Measurements from ENCODE around the gene ASCL5.
"Not testable (repeated sequence)": the region's sequence is repeated elsewhere in the genome, so short reads cannot be mapped to it uniquely, and the experiment has no call there.

Gene ASCL5, protein sequence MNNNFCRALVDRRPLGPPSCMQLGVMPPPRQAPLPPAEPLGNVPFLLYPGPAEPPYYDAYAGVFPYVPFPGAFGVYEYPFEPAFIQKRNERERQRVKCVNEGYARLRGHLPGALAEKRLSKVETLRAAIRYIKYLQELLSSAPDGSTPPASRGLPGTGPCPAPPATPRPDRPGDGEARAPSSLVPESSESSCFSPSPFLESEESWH

DNA sequence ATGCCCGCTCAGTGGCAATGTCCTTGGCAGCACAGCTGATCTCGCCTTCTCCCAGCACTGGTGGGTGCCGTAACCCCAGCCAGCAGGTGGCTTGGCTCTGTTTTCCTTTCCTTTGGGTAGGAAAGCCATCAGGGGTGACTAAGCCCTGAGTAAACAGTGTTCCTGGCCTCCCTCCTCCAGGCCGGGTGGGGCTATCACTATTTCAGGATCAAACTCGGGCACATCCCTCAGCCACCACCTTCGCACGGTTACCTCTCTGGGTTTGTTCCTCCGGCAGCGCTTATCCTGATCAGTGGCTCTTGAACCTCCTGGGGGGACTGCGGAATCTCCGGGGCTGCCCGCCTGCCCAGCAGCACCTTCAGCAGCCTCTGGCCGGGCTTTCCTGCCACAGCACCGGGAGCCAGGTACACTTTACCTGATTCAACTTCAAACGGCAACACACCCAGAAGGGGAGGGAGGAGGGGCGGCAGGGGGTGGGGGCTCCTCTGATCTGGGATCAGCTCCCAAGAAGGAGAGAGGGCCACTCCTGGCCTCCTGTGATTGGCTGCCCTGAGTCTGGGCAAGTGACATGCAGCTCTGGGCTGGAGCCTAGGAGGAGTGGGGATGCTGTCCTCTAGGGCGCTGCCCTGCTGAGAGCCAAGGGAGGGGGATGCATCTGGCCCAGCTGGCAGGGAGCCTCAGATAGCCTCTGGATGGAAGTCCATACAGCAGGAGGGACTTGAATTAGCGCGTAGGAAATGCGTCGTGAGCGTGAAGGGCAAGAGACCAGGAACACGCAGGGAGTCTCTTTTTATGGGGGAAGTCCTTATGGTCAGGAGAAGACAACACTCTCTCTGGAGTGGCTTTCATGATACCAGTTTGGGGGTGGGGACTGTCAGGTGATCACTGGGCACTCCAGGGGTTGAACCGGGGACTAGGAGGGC lies at the start of gene ASCL5:
TSS of gene ASCL5 (minus strand) at position 353 of the 923 bp plus-strand sequence. CDS start 11,812 bp downstream, outside the sequence.
- no peak for DNase-seq

DNA sequence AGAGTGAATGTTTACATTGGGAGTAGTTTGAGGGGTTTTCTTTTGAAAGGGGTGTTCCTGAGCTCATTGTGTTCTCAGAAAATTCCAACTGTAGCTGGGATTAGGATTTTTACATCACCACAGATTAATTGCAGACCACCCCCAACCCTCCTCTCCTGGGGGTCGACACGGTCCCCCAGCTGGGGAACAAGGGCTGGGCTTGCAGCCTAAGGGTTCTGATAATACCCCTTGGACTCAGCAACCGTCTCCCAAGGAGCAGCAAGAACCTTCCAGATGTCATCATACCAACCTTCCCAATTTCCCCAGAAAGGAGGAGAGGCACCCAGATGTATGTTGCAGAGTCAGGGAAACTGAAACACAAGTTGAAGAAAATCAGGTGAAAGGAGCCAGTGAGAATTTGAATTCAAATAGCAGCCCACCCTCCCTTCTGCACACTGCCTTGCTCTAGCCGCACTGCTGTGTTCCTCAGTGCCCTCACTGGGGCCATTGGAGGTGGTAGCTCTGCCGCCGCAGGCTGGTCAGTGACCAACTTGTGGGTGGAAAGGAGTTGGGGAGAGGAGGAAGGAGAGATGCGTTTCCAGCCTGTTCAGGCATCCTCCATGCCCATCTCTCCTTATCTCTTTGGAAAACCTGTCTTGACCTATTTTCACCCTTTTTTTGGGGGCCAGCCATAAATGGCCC lies 49.0 kb upstream of the ASCL5 start:
- DNase-seq: no peak

DNA sequence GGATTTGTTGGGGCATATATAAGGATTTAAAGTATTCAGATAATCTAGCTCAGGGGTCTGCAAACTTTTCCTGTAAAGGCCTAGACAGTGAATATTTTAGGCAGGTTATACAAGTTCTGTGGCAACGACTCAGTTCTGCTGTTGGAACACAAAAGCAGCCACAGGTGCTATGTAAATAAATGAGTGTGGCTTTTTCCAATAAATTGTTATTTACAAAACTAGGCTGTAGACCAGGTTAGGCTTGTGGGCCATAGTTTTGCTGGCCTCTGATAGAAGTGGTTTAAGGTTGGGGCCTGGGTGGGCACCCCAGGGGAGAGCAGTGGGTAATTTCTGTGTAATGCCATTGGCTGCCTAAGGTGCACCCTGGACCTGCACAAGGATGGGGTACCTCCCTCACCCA lies 46.8 kb upstream of the ASCL5 start:
- DNase-seq: no peak

DNA sequence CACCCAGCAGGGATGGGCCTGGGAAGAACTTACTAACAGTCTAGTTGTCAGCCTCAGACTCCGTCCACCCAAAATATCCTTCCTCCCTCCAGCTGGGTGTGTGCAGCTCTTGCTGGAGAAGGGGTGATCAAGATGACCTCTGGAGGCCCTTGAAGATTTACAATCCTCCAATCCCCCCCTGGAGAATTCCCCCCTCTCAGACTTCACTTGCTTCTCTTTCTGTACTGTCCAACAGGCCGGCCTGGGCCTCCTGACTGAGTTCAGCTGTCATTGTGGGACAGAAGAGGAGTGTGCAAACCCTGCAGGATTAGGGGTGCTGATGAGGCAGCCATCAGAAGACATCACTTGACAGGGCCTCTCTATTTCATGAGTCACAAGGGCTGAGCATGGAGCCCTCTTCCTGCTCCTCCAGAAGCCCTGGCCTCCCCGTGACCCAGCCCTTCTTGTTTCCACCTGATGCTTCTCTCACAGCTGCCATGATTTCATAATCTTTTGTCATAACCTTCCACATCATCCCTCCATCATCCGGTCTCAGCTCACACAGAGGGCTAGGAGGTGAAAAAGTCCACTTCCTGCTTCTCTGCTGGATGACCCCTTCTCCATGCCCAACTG lies 46.1 kb upstream of the ASCL5 start:
- DNase-seq: peak; percentile 62

DNA sequence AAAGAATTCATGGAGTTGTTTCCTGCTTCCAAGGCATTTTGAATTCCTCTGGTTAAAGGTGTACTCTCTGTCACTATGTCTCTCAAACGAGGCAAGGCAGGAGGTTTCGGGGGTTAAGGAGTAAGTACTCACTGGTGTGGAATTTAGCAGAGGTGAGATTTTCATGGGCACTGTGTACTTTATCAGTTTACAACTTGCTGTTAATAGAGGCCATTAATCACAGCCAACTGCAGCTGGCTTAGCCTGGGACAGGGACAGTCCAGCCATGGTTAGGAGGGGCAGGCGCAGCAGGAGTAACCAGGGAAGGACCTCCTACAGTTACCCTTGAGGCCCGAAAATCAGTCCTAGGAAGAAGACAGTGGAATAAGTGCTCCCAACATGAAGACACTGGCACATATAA lies 45.3 kb upstream of the ASCL5 start:
- DNase-seq: no peak

DNA sequence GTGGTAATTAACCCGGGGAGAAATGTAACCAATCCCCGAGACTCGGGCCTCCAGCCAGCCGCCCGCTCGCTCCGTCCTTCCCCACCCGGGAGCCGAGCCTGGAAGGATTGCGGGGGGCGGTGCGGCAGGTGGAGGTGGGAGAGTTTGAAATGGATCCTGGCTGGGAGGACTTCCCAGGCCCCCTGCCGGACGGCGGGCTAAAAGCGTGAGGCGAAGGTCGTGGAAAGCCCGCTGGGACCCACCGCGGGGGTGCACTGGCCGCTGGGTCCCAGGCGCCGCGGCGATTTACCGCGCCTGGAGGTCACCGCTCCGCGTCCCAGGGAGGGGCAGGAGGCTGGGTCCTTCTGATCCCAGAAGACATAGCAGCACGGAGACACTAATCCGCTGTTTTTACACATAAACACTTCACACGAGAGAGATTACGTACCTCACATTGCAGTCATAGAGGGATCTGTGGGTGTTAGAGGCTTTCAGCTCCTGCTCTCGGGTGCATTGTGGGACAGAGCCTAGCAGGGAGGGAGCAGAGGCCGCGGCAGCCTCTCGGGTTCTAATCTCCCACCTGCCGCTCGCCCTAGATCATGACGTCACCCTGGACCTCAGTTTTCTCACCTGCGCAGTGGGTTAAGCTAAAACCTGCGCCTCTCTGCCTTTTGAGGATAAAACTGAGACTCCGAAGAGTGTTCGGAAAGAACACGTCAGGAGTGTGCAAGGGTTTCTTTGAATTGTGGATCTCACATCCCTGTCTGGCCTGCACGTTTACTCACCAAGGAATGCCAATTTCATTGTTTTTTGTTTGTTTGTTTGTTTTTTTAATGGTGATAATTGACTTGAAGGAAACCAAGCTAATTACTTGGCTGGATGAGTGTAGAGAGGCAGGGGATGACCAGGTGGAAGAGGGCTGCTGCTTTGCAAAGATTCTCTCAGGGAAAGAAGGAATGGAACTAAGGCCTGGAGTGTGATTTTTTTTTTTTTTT lies 44.4 kb upstream of the ASCL5 start:
- no peak for DNase-seq

DNA sequence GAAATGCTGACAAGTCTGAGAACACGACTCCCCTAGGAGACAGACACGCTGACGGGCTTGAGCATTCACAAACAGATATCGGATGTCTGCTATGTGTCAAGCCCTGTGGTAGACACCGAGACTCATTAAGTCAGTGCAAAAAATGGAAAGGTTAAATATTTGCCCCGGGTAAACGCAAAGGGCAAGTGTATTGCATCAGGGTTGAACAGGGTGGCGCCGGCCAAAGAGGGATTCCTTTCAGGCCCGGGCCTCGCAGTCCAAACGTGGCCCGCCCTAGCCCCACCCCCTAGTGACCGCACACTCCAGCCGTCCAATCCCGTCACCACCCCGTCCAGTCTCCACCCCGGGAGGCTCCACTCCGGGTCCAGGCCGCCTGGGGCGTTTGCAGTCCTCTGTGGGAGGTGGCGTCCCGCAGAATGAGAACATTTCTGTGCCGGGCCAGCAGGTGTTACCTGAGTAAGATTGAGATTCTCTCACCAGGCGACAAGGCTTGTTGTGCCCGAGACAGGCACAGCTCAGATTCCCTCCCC lies 43.6 kb upstream of the ASCL5 start:
- no peak for DNase-seq

DNA sequence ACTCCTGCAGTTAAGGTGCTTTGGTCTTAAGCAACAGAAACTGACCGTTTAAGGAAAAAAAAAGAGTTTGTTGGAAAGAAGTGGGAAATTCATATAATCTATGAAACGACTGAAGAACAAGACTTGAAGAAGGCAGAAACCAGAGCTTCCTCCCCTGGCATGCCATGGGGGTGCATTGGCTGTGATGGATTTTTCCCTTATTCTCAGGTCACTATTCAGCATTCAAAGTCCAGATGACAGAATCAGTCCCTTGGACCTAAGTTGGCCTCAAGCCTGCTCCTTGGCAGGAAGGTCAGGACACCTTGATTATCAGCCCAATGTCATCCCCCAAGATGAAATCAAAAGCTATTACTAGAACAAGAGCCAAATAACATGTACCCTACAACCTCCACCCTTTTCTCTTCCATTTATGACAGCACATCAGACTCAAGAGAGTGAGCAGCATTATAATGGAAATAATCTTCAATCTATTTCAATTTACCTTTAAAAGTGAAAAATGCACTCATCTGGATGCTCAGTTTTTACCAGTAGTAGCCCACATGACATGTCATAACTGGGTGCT lies 43.1 kb upstream of the ASCL5 start:
- no peak for DNase-seq

DNA sequence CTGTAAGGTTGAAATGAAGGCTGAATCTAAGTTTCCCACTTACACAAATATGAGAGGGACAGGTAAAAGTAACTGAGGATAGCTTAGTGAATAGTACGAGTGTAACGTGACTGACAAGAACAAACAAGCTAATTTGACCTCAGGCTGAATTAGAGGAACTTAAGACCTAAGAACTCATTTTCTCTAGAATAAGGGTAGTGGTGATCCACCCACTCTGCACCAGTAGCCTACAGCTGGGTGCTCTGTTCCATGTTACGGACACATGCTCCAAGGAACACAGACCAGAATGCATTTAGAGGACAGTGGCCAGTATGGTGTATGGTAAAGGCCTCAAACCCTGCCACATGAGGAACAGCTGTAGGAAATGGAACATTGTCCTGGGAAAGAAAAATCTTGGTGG lies 42.2 kb upstream of the ASCL5 start:
- no peak for DNase-seq

DNA sequence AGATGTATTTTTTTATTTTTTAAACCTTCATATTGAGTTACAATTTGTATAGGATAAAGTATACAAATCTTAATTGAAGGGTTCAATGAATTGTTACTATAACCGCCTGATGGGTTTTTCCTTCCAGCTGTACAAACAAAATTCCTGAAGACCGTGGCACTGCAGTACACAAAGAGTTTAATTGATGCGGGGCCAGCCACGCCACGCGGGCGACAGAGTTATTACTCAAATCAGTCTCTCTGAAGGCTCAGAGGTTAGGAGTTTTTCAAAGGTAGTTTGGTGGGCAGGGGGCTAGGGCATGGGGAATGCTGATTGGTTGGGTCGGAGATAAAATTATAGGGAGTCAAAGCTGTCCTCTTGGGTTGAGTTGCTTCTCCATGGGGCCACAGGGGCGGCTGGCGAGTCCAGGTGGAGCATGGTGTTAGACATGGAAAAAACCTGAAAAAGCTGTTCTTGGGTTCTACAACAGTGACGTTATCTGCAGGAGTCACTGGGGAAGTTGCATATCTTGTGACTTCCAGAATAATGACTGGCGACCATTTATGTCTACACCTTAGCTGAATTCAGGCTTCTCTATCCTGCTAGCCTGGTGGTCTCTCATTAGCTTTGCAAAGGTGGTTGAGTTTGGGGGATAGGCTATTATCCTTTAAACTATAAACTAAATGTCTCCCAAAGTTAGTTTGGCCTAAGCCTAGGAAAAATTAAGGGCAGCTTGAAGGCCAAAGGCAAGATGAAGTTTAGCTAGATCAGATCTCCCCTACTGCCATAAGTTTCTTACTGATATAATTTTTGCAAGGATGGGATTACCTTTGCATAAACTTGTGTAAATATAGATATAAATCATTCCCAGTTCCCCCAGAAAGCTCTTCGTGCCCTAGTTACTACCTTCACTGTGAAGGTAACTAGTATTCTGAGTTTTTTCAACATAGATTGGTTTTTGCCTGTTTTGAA lies 40.3 kb upstream of the ASCL5 start:
- DNase-seq: no peak

DNA sequence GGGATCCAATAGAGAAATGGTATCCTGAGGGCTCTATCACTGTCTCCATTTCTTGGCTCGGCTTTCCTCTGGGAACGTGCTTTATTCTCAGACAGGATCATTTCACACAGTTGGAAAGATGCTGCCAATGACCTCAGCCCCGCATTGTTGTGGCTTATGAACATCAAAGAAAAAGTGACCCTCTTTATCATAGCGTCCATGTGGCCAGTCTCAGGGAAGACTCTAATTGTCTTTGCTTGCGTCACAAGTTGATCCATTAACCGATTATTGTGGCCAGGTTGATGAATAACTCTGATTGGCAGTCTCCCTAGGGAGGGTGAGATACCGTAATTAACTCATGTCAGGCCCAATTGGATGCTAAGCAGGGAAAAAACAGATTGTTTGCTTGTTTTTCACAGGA lies 37.7 kb upstream of the ASCL5 start:
- no peak for DNase-seq

DNA sequence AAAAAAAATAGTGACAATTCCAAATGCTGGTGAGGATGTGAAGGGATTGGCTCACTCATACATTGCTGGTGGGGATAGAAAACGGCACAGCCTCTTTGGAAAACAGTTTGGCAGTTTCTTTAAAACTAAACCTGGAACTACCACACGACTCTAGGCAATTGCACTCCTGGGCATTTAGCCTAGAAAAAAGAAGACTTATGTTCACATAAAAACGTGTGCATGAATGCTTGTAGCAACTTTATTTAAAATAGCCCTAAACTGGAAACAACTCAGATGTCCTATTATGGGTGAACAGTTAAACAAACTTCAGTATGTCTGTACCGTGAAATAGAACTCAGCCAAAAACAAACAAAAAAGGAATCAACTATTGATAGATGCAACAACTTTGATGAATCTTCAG lies 36.7 kb upstream of the ASCL5 start:
- no peak for DNase-seq

DNA sequence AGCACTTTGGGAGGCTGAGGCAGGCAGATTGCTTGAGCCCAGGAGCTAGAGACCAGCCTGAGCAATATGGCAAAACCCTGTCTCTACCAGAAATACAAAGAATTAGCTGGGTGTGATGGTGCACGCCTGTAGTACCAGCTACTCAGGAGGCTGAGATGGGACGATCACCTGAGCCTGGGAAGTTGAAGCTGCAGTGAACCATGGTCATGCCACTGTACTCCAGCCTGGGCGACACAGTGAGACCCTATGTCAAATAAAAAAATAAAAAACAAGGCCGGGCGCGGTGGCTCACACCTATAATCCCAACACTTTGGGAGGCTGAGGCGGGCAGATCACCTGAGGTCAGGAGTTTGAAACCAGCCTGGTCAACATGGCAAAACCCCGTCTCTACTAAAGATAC lies 36.1 kb upstream of the ASCL5 start:
- not testable (repeated sequence) for DNase-seq

DNA sequence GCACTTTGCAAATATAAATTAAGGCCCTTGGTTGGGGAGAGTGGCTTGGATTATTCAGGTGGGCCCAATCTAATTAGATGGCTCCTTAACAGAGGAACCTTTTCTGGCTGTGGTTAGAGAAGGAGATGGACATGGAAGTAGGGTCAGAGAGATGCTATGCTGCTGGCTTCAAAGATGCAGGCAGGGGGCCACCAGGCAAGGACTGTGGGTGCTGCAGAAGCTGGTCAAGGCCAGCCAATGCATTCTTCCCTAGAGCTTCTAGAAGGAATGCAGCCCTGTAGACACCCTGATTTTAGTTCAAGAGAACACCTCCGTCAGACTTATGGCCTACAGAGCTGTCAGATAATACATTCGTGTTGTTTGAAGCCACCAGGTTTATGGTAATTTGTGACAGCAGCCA lies 31.0 kb upstream of the ASCL5 start:
- no peak for DNase-seq

DNA sequence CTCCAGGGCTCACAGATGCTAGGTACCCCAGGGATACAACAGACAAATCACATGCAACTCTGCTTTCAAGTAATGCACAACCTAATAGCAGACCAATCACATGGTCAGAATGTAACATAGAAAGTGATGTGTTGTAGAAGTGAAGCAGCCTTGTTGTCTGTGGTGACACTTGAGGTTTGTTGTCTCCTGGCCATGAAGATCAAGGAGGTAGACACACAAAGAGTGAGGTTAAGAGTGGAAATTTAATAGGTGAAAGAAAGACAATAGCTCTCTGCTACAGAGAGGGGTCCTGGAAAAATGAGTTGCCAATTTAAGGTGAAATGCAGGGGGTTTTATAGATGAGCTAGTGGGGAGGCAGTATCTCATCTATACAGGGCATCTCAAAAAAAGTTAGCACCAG lies 29.8 kb upstream of the ASCL5 start:
- DNase-seq: no peak

DNA sequence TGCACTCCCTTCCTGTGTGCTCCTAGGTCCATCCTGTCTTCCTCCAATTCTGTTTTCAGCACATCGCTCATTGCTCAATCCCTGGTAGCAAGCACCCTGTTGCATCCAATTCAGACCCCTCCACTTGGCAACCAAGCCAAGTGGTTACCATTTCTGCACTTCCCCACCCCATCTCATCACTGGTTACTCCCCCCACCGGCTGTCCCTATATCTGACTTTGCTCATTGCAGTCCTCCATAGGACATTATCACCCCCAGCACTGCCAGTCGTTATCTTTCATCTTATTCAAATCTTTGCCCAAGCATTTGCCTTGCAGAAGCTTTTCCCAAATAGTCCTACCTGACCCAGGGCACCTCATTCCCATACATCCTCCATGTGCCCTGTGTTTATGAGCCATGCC lies 29.4 kb upstream of the ASCL5 start:
- no peak for DNase-seq

DNA sequence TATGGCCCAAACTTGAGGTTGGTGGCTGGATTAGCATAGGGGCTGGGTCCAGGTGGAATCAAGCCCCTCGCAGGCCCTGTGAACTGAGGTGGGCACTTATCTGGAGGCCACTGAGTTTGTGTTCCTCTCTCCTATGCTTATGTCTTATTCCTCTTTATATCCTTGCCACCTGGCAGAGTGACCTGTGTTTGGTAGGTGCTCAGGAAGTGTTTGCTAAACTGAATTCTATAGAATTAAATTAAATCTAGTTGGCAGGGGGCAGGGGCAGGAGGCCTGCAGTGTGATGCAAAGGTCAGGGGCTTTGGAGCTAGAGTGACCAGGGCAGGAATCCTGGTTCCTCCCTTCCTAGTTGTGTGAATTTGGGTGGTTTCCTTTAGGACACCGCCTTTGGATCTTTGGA lies 28.4 kb upstream of the ASCL5 start:
- no peak for DNase-seq

DNA sequence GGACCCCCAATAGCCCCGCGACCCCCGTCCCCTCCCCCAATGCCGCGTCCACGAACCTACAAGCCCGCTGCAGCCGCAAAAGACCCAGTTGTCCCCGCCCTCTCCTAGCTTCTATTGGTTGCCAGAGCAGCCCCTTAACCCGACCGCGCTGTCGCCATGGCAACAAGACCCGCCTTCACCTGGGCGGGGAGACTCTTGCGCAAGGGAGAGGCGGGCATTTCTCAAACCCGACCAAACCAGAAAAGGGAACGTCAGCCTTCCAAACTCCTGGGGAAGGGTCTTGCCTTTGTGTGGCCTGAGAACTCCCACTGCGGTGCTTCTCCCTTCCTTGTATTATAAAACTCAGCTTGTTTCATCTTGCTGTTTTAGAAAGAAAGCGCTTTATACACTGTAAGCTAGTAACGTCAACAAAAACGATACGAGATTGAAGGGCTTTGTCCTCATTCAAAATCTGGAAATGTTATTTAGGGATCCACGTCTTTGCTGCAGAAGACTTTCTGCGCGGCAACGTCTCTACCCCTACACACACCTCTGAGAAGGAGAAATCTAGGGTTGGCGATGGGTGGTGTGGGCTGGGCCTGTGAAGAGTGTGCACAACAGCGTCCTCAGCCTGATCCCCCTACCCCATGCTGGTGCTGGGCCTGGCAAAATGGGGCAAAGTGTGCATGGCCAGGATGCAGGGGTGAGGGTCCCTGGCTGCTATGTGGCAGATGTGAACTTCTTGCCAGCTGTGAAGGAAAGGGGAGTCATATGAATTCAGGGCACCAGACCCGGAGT lies 27.6 kb upstream of the ASCL5 start, which contains the start of gene TMEM9:
TSS of gene TMEM9 (minus strand) at position 86 of the 777 bp plus-strand sequence. CDS start 551 bp downstream, outside the sequence.
- peak; percentile 65 for DNase-seq
